Lower lobe of right lung (tissue), 2 donors: ENCODE results near the gene HSPB6. TPM values are rescaled to one million over a fixed set of nuclear protein-coding genes. Genes with fewer than 3 reads are reported as not detected.
A peak's percentile ranks its signal among the peaks of the same experiment; 100 is the strongest.

ENCODE experiments used
- ATAC-seq, 2 donors: fragments of 200-7000 bp; cut with Tn5 transposase; one replicate each; pipeline ENCODE4 v1.9.1; 2020 to 2022; ENCODE audit warnings: mild to moderate bottlenecking in 2 of 2, moderate library complexity in 2 of 2
- DNase-seq: peaks from one replicate; pipeline ENCODE4 v3.0.0-alpha.2; 2020
- H3K27ac ChIP-seq: fragments of 200-600 bp; one replicate; pipeline ENCODE4 v1.8.0; 2022
- H3K27me3 ChIP-seq: fragments of 200-600 bp; one replicate; pipeline ENCODE4 v1.8.0; 2022; ENCODE audit warnings: low read depth
- H3K36me3 ChIP-seq: fragments of 200-600 bp; one replicate; pipeline ENCODE4 v1.8.0; 2022; ENCODE audit warnings: mild to moderate bottlenecking
- H3K4me1 ChIP-seq: fragments of 200-600 bp; one replicate; pipeline ENCODE4 v1.8.0; 2022
- H3K4me3 ChIP-seq: fragments of 200-600 bp; one replicate; pipeline ENCODE4 v1.8.0; 2022; ENCODE audit warnings: mild to moderate bottlenecking
- H3K9me3 ChIP-seq: fragments of 200-600 bp; one replicate; pipeline ENCODE4 v1.8.0; 2022
- CTCF ChIP-seq: fragments of 200-600 bp; IDR thresholded peaks from one replicate; pipeline ENCODE4 v1.8.0; 2022; ENCODE audit warnings: antibody characterized with exemption, mild to moderate bottlenecking
- intact Hi-C: fragments of 100-400 bp; cut with DNase I; formaldehyde crosslinking; loops from one replicate; pipeline ENCODE4 v1.11.0; 2022
- total RNA-seq: library from RNA; stranded (reverse); fragmentation: NEBNext Ultra II Directional; extraction: Animal tissue kit (Norgen Biotek cat#: 25700); gene quantifications from one replicate; pipeline ENCODE4 v1.2.1, GENCODE V29; 2021
- donor health status: DM: no; HTN: yes; CAD: no; lungs with severe emphysema.

Gene HSPB6
- total RNA-seq, 1 donor from 2014 or later, result 29.4 TPM

- Histone ChIP-seq H3K27me3 (no peaks in the 10 kb centered on the region), H3K9me3 (no peaks in the 10 kb centered on the region), H3K4me1 (peaks cover 17% of the 10 kb centered on the region), H3K36me3 (peaks cover 13% of the 10 kb centered on the region), H3K27ac (no peak overlapping the region), H3K4me3 (no peak overlapping the region)
- ATAC-seq (no peak), DNase-seq (no peak)
- intact Hi-C loops, result no loop called here
- no peak for TF ChIP-seq CTCF
These were observed 22.2 kb upstream of the HSPB6 start for GRCh38 chr19:35779033-35779432.

- intact Hi-C loops, result no loop called here
- DNase-seq, result no peak
- Histone ChIP-seq H3K9me3 (no peaks in the 10 kb centered on the region), H3K36me3 (peaks cover 13% of the 10 kb centered on the region), H3K4me1 (peaks cover 17% of the 10 kb centered on the region), H3K27me3 (no peaks in the 10 kb centered on the region), H3K4me3 (no peak overlapping the region), H3K27ac (no peak overlapping the region)
- no peak for TF ChIP-seq CTCF
- no peak for ATAC-seq
These were observed 21.1 kb upstream of the HSPB6 start for GRCh38 chr19:35777961-35778360.

GRCh38 chr19:35777086-35777841 is 20.4 kb upstream of the HSPB6 start:
- Histone ChIP-seq H3K36me3 (peaks cover 13% of the 10 kb centered on the region), H3K27ac (no peak overlapping the region), H3K4me1 (peaks cover 17% of the 10 kb centered on the region), H3K4me3 (no peak overlapping the region), H3K9me3 (no peaks in the 10 kb centered on the region), H3K27me3 (no peaks in the 10 kb centered on the region)
- intact Hi-C loops, result no loop called here
- no peak for DNase-seq
- no peak for TF ChIP-seq CTCF
- ATAC-seq, result no peak

GRCh38 chr19:35776102-35776788 is 19.4 kb upstream of the HSPB6 start:
- intact Hi-C loops, result no loop called here
- DNase-seq (no peak), ATAC-seq (no peak)
- Histone ChIP-seq H3K9me3 (no peaks in the 10 kb centered on the region), H3K36me3 (peaks cover 9% of the 10 kb centered on the region), H3K27ac (no peak overlapping the region), H3K27me3 (no peaks in the 10 kb centered on the region), H3K4me3 (peak overlapping the region; percentile 92), H3K4me1 (peaks cover 17% of the 10 kb centered on the region)
- no peak for TF ChIP-seq CTCF

GRCh38 chr19:35775298-35776101 is 18.7 kb upstream of the HSPB6 start, which contains the start of gene ARHGAP33:
ARHGAP33 (plus strand) TSS chr19:35775564; CDS start chr19:35775659, 95 bp downstream.
- H3K36me3 ChIP-seq, result peaks cover 4% of the 10 kb centered on the region
- TF ChIP-seq CTCF, result no peak
- intact Hi-C loops, result no loop called here
- DNase-seq, result peak; percentile 100
- peaks cover 17% of the 10 kb centered on the region for H3K4me1 ChIP-seq
- no peaks in the 10 kb centered on the region for H3K9me3 ChIP-seq
- H3K27me3 ChIP-seq, result no peaks in the 10 kb centered on the region
- H3K4me3 ChIP-seq, result peak within 1 kb of the TSS; percentile 92
- ATAC-seq, result peak; percentile 99
- H3K27ac ChIP-seq, result peak within 1 kb of the TSS; percentile 11
